GM12874 (cell line): ENCODE data around the gene GPC5.

Source experiments
- CTCF ChIP-seq: IDR thresholded peaks from 2 replicates; pipeline ENCODE4 v1.5.1; 2011; ENCODE audit warnings: low read depth, mild to moderate bottlenecking, control low read depth, low read length, moderate library complexity; ENCODE audit not compliant: insufficient read depth

GPC5 gene

DNA sequence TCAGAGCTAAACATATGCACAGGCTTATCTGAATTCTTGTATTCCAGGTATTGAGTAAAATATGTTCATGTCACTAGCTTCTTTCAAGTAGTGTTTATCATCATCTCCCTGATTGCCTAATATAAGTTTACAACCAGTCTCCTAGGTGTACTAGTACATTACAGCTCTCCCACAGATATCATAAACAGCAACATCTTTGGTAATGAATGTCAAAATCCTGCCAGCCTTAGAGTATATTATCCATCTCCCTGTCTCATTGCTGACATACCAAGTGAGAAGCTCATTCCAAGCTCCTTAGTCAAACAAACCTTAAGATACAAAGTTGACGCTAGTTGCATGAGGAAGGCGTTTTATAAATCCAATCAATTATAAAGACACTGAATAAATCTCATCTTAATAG is 1139.0 kb downstream of the GPC5 start:
- no peak for TF ChIP-seq CTCF

DNA sequence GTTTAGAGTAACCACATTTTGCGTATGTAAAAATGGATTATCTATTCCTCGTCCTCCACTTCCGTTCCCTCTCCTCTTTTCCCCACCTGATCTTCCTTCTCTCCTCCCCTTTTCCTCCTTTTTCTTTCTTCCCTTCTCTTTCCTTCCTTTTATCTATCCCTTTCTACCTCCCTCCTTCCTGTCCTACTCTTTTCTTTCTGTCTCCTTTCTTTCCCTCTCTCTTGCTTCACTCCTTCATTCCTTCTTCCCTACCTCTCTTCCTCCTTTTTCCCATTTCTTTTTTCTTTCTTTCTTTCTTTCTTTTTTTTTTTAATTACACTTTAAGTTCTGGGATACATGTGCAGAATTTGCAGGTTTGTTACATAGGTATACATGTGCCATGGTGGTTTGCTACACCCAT is 1139.7 kb downstream of the GPC5 start:
- TF ChIP-seq CTCF: no peak

DNA sequence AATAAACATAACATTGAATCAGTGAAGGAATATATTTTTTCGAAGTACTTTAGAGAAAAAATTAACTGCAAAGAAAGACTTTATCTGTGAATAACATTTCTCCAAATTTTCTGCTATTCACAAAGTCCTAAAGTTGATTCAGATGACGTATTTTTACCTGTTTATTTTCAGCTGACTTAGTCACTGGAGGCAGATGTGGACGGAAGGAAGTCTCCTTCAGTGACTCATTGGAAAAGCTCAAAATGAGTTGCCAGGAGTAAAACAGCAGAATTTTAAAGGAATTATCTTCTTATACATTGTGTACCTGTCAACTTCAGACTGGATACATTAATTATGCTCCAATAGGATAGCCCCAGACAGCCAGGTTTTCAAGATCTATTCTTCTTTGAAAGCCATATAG is 1148.8 kb downstream of the GPC5 start:
- TF ChIP-seq CTCF: no peak

DNA sequence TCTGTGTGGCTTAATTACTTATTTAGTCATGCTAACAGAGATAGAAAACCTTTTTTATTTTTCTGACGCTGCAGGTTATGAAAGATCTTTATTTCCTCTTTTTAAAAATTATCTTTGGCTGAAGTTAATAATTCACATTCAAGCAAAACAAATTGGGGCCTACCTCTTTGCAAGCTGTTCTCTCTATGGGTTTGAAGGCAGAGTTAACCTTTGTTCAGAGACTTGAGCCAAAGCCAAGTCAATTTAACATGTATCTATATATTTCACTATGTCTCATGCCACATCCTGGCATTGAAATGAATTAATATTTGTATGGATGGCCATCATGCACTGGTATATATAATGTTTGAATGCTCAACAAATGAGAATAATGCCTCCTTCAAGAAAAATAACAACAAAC is 1150.9 kb downstream of the GPC5 start:
- no peak for TF ChIP-seq CTCF

GRCh38 chr13:92553470-92554114 is 1155.2 kb downstream of the GPC5 start:
- TF ChIP-seq CTCF: no peak

DNA sequence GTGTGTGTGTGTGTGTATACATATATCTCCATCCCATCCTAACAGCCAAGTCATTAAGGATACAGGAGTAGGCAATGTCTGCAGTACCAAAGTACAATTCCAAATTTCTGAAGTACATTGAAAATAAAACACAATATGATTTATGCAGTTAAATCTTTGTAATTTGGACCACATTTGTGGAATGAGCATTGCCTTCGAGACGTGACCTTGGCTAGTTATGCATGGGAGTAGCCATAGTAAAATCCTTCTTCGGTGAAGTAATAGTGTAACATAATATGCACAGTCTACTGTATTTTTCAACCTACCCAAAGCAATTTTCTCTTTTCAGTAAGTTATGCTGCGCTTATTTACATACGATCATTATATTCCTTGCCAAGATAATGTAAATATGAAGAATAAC is 1162.5 kb downstream of the GPC5 start:
- TF ChIP-seq CTCF: no peak

DNA sequence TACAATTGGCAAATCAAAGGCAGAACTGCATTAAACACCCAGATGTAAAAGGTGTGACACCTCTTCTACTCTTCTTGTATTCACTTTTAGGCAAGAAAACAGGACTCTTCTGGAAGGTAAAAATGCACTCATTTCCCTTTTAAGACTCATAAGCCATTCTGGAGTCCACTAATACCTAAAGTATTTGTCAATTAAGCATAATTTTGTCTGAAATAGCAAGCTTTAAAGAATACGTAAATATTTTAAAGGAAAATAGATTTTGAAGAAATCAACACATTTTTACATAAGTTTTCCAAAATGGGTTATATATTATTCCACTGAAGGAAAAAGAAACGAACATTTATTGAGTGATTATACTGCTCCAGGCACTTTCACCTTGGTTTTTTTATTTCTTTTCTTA is 1166.5 kb downstream of the GPC5 start:
- no peak for TF ChIP-seq CTCF

GRCh38 chr13:92566767-92567166 is 1168.3 kb downstream of the GPC5 start:
- TF ChIP-seq CTCF: no peak
